RWPE2 (cell line): ENCODE data around the gene LRRC47.

ENCODE experiments used
- ATAC-seq: fragments of 200-7000 bp; cut with Tn5 transposase; 3 replicates; pipeline ENCODE4 v1.9.1; 2021; ENCODE audit warnings: low read depth
- DNase-seq: peaks from one replicate; pipeline ENCODE4 v3.0.0-alpha.2; 2020; ENCODE audit warnings: low spot score
- H3K27ac ChIP-seq: fragments of 450-650 bp; 2 replicates; pipeline ENCODE4 v1.5.1; 2017; ENCODE audit warnings: mild to moderate bottlenecking; ENCODE audit not compliant: poor library complexity, severe bottlenecking
- H3K27me3 ChIP-seq: fragments of 250-450 bp; sonication (Bioruptor Pico); 2 replicates; pipeline ENCODE4 v1.5.1; 2021; ENCODE audit warnings: mild to moderate bottlenecking, moderate library complexity; ENCODE audit not compliant: insufficient read depth, poor library complexity, severe bottlenecking
- H3K36me3 ChIP-seq: fragments of 250-450 bp; sonication (Bioruptor Pico); 2 replicates; pipeline ENCODE4 v1.5.1; 2020; ENCODE audit warnings: low read depth, mild to moderate bottlenecking, moderate library complexity
- H3K4me1 ChIP-seq: fragments of 250-450 bp; sonication (Bioruptor Pico); 2 replicates; pipeline ENCODE4 v1.5.1; 2021; ENCODE audit warnings: mild to moderate bottlenecking, moderate library complexity; ENCODE audit not compliant: insufficient read depth, poor library complexity, severe bottlenecking
- H3K4me3 ChIP-seq: fragments of 250-450 bp; sonication (Bioruptor Pico); 2 replicates; pipeline ENCODE4 v1.5.1; 2021; ENCODE audit warnings: mild to moderate bottlenecking, moderate library complexity; ENCODE audit not compliant: severe bottlenecking
- H3K9me3 ChIP-seq: fragments of 250-450 bp; sonication (Bioruptor Pico); 2 replicates; pipeline ENCODE4 v1.5.1; 2021; ENCODE audit warnings: mild to moderate bottlenecking, moderate library complexity; ENCODE audit not compliant: severe bottlenecking
- CTCF ChIP-seq: fragments of 450-650 bp; IDR thresholded peaks from one replicate; pipeline ENCODE4 v1.5.1; 2017; ENCODE audit warnings: mild to moderate bottlenecking, moderate library complexity; ENCODE audit not compliant: poor library complexity, severe bottlenecking

LRRC47 gene

GRCh38 chr1:3837200-3837599 is 40.9 kb upstream of the LRRC47 start:
- ATAC-seq: no peak
- peaks cover 34% of the 10 kb centered on the region for H3K36me3 ChIP-seq

GRCh38 chr1:3836421-3836820 is 40.1 kb upstream of the LRRC47 start:
- H3K27me3 ChIP-seq: no peaks in the 10 kb centered on the region
- no peaks in the 10 kb centered on the region for H3K4me1 ChIP-seq
- ATAC-seq: no peak
- TF ChIP-seq CTCF: no peak
- DNase-seq: peak; percentile 9
- H3K36me3 ChIP-seq: peaks cover 37% of the 10 kb centered on the region
- no peak overlapping the region for H3K27ac ChIP-seq
- H3K4me3 ChIP-seq: no peak overlapping the region
- H3K9me3 ChIP-seq: no peaks in the 10 kb centered on the region

More at GRCh38 chr1:3837200-3837599, 40.9 kb upstream of the LRRC47 start:
- Histone ChIP-seq H3K9me3 (no peaks in the 10 kb centered on the region), H3K27me3 (no peaks in the 10 kb centered on the region), H3K27ac (no peak overlapping the region), H3K4me3 (no peak overlapping the region), H3K4me1 (no peaks in the 10 kb centered on the region)
- DNase-seq: no peak
- no peak for TF ChIP-seq CTCF

GRCh38 chr1:3834701-3835100 is 38.4 kb upstream of the LRRC47 start:
- Histone ChIP-seq H3K9me3 (no peaks in the 10 kb centered on the region), H3K4me3 (no peak overlapping the region), H3K4me1 (no peaks in the 10 kb centered on the region), H3K36me3 (peaks cover 49% of the 10 kb centered on the region), H3K27ac (no peak overlapping the region), H3K27me3 (no peaks in the 10 kb centered on the region)
- TF ChIP-seq CTCF: no peak
- no peak for ATAC-seq
- DNase-seq: peak; percentile 6

- no peaks in the 10 kb centered on the region for H3K27me3 ChIP-seq
- H3K36me3 ChIP-seq: peaks cover 44% of the 10 kb centered on the region
- no peak for TF ChIP-seq CTCF
- H3K4me1 ChIP-seq: no peaks in the 10 kb centered on the region
- no peak overlapping the region for H3K27ac ChIP-seq
- H3K9me3 ChIP-seq: no peaks in the 10 kb centered on the region
- DNase-seq: no peak
- no peak overlapping the region for H3K4me3 ChIP-seq
- no peak for ATAC-seq
Measured at GRCh38 chr1:3831689-3832088, 35.4 kb upstream of the LRRC47 start.

- ATAC-seq: no peak
Measured at GRCh38 chr1:3828391-3828790, 32.1 kb upstream of the LRRC47 start.

More at GRCh38 chr1:3828391-3828790, 32.1 kb upstream of the LRRC47 start:
- Histone ChIP-seq H3K27ac (no peak overlapping the region), H3K27me3 (no peaks in the 10 kb centered on the region), H3K4me1 (no peaks in the 10 kb centered on the region), H3K9me3 (no peaks in the 10 kb centered on the region), H3K36me3 (peaks cover 45% of the 10 kb centered on the region), H3K4me3 (no peak overlapping the region)
- TF ChIP-seq CTCF: no peak
- DNase-seq: peak; percentile 1
